H1 (cell line): ENCODE results near the gene ZHX3. TPM values are rescaled to one million over a fixed set of nuclear protein-coding genes. Genes with fewer than 3 reads are reported as not detected.

ENCODE experiments used
- CTCF ChIA-PET: fragments of 300-600 bp; sonication (Branson Sonifier 250); formaldehyde crosslinking; loops from one replicate; lab custom pipeline; 2021; ENCODE audit not compliant: partially characterized antibody; lab: Charles Lee
- POLR2A ChIA-PET: fragments of 300-600 bp; sonication (Branson Sonifier 250); formaldehyde crosslinking; loops from one replicate; lab custom pipeline; 2021; ENCODE audit warnings: inconsistent platforms; ENCODE audit not compliant: partially characterized antibody; lab: Charles Lee
- DNase-seq, 2 experiments: peaks; one replicate each; pipeline versions ENCODE4 v3.0.0 to v3.0.0-alpha.2; 2010 to 2022; ENCODE audit warnings: low spot score in 2 of 2, low read depth in 1 of 2, mixed read lengths in 1 of 2
- FAIRE-seq: peaks from 2 replicates; lab custom pipeline; 2011; peaks lifted over from hg19 to GRCh38; lab: Jason Lieb, UNC
- H2AFZ ChIP-seq: 2 replicates; pipeline ENCODE4 v1.8.1; 2012; ENCODE audit warnings: low read length, inconsistent platforms
- H2AK5ac ChIP-seq: 2 replicates; pipeline ENCODE4 v1.6.1; 2013; ENCODE audit warnings: low read depth, low read length
- H2BK120ac ChIP-seq: replicated peaks from 2 replicates; pipeline ENCODE3; 2013; ENCODE audit warnings: low read depth, low read length, inconsistent platforms
- H2BK12ac ChIP-seq: 2 replicates; pipeline ENCODE4 v1.6.1; 2013; ENCODE audit warnings: low read depth, low read length
- H2BK15ac ChIP-seq: 2 replicates; pipeline ENCODE4 v1.6.1; 2013; ENCODE audit warnings: low read length
- H2BK20ac ChIP-seq: 2 replicates; pipeline ENCODE4 v1.6.1; 2013; ENCODE audit warnings: low read length
- H2BK5ac ChIP-seq: 2 replicates; pipeline ENCODE4 v1.6.1; 2013; ENCODE audit warnings: low read depth, low read length
- H3K14ac ChIP-seq: 2 replicates; pipeline ENCODE4 v1.6.1; 2013; ENCODE audit warnings: inconsistent platforms; ENCODE audit not compliant: insufficient read length
- H3K18ac ChIP-seq: 2 replicates; pipeline ENCODE4 v1.6.1; 2013; ENCODE audit warnings: low read length; ENCODE audit errors: extremely low read depth
- H3K23ac ChIP-seq: 2 replicates; pipeline ENCODE4 v1.6.1; 2013; ENCODE audit warnings: inconsistent platforms; ENCODE audit not compliant: insufficient read length
- H3K23me2 ChIP-seq: 2 replicates; pipeline ENCODE4 v1.6.1; 2013; ENCODE audit warnings: low read depth, low read length
- H3K27ac ChIP-seq: 2 replicates; pipeline ENCODE4 v1.6.1; 2011; ENCODE audit warnings: low read depth, low read length, inconsistent platforms
- H3K27me3 ChIP-seq, 4 experiments: replicated peaks in 1 of 4; 1 replicate in 1 of 4; 2 replicates in 3 of 4; pipeline versions ENCODE4 v1.6.1 to v1.8.1; 2011 to 2013; ENCODE audit warnings: low read length in 3 of 4, mild to moderate bottlenecking in 3 of 4, inconsistent platforms in 2 of 4, mixed read lengths in 2 of 4, moderate library complexity in 1 of 4; ENCODE audit not compliant: control insufficient read depth in 3 of 4, insufficient read depth in 3 of 4; ENCODE audit errors: extremely low read depth in 1 of 4
- H3K36me3 ChIP-seq, 4 experiments: 2 replicates each; pipeline versions ENCODE4 v1.6.1 to v1.8.1; 2011 to 2013; ENCODE audit warnings: mild to moderate bottlenecking in 4 of 4, low read length in 3 of 4, moderate library complexity in 2 of 4, control low read depth in 1 of 4, inconsistent platforms in 1 of 4; ENCODE audit not compliant: insufficient read depth in 4 of 4, control insufficient read depth in 2 of 4
- H3K4ac ChIP-seq: replicated peaks from 2 replicates; pipeline ENCODE3; 2013; ENCODE audit warnings: low read length, low read depth, mixed read lengths, inconsistent platforms; ENCODE audit not compliant: insufficient read length
- H3K4me1 ChIP-seq, 4 experiments: replicated peaks in 1 of 4; 1 replicate in 1 of 4; 2 replicates in 3 of 4; pipeline versions ENCODE4 v1.6.1 to v1.8.1; 2011 to 2013; ENCODE audit warnings: low read length in 3 of 4, inconsistent platforms in 2 of 4, mixed read lengths in 1 of 4; ENCODE audit not compliant: insufficient read depth in 4 of 4, control insufficient read depth in 3 of 4
- H3K4me2 ChIP-seq, 2 experiments: 2 replicates each; pipeline versions ENCODE4 v1.6.1 to v1.8.1; 2011 to 2013; ENCODE audit warnings: low read depth in 2 of 2, low read length in 2 of 2, control low read depth in 1 of 2, inconsistent platforms in 1 of 2, mild to moderate bottlenecking in 1 of 2; ENCODE audit not compliant: insufficient read depth in 1 of 2
- H3K4me3 ChIP-seq, 4 experiments: fragments of 200-600, 300-600 bp in 1 of 4; sonication (generic), shearing (Covaris generic), sonication (Bioruptor Twin) in 1 of 4; 2 replicates each; pipeline versions ENCODE4 v1.5.1 to v1.8.1; 2011 to 2016; ENCODE audit warnings: low read length in 4 of 4, low read depth in 3 of 4, control low read depth in 2 of 4, inconsistent platforms in 2 of 4, mild to moderate bottlenecking in 2 of 4, mixed read lengths in 1 of 4, moderate library complexity in 1 of 4; ENCODE audit not compliant: insufficient read depth in 2 of 4; ENCODE audit errors: extremely low read depth in 1 of 4
- H3K56ac ChIP-seq: replicated peaks from 2 replicates; pipeline ENCODE3; 2013; ENCODE audit warnings: low read depth, mild to moderate bottlenecking, mixed read lengths, low read length, inconsistent platforms; ENCODE audit not compliant: insufficient read length
- H3K79me1 ChIP-seq: 2 replicates; pipeline ENCODE4 v1.6.1; 2013; ENCODE audit warnings: low read depth, low read length, control low read depth
- H3K79me2 ChIP-seq, 2 experiments: 2 replicates each; pipeline versions ENCODE4 v1.6.1 to v1.8.1; 2012 to 2013; ENCODE audit warnings: low read length in 2 of 2, mild to moderate bottlenecking in 2 of 2, inconsistent platforms in 1 of 2; ENCODE audit not compliant: insufficient read depth in 2 of 2, control insufficient read depth in 1 of 2
- H3K9ac ChIP-seq, 4 experiments: replicated peaks in 1 of 4; 1 replicate in 1 of 4; 2 replicates in 3 of 4; pipeline versions ENCODE4 v1.6.1 to v1.8.1; 2011 to 2013; ENCODE audit warnings: low read depth in 3 of 4, low read length in 3 of 4, control low read depth in 2 of 4, mild to moderate bottlenecking in 2 of 4, moderate library complexity in 2 of 4, inconsistent platforms in 1 of 4; ENCODE audit errors: extremely low read depth in 1 of 4
- H3K9me3 ChIP-seq, 2 experiments: 2 replicates each; pipeline versions ENCODE4 v1.6.1 to v1.8.1; 2012 to 2013; ENCODE audit warnings: mild to moderate bottlenecking in 2 of 2, moderate library complexity in 2 of 2, control low read depth in 1 of 2, inconsistent platforms in 1 of 2, low read depth in 1 of 2, low read length in 1 of 2, mixed read lengths in 1 of 2; ENCODE audit not compliant: insufficient read depth in 2 of 2
- H4K20me1 ChIP-seq, 2 experiments: replicated peaks in 1 of 2; 2 replicates each; pipeline versions ENCODE3 to v1.8.1; 2011 to 2013; ENCODE audit warnings: inconsistent platforms in 2 of 2, low read length in 2 of 2, mild to moderate bottlenecking in 1 of 2; ENCODE audit not compliant: insufficient read depth in 2 of 2, control insufficient read depth in 1 of 2
- H4K5ac ChIP-seq: 2 replicates; pipeline ENCODE4 v1.6.1; 2013; ENCODE audit warnings: low read length, low read depth, mixed read lengths, inconsistent platforms; ENCODE audit not compliant: insufficient read length
- H4K8ac ChIP-seq: 2 replicates; pipeline ENCODE4 v1.8.0; 2013; ENCODE audit warnings: mild to moderate bottlenecking, moderate library complexity, low read length, inconsistent platforms; ENCODE audit not compliant: insufficient read depth; ENCODE audit errors: extremely low read depth
- H4K91ac ChIP-seq: replicated peaks from 2 replicates; pipeline ENCODE3; 2013; ENCODE audit warnings: low read length, mixed read lengths, inconsistent platforms; ENCODE audit not compliant: insufficient read length
- BCL11A ChIP-seq, 2 experiments: IDR thresholded peaks; one replicate each; pipeline ENCODE4 v1.6.1; 2011; ENCODE audit warnings: low read depth in 2 of 2, low read length in 2 of 2, mild to moderate bottlenecking in 2 of 2
- BRCA1 ChIP-seq: IDR thresholded peaks from 2 replicates; pipeline ENCODE4 v1.6.1; 2012; ENCODE audit warnings: low read depth, low read length, improper control_type of control experiment
- CBX5 ChIP-seq: fragments of 300-800, 300-1000 bp; sonication (generic); IDR thresholded peaks from 2 replicates; pipeline ENCODE4 v1.7.1; 2016; ENCODE audit warnings: antibody characterized with exemption, low read length, low read depth
- GABPA ChIP-seq: IDR thresholded peaks from 2 replicates; pipeline ENCODE4 v1.6.1; 2011; ENCODE audit warnings: mild to moderate bottlenecking, low read length, moderate library complexity, borderline replicate concordance; ENCODE audit not compliant: insufficient read depth
- KDM5A ChIP-seq: fragments of 200-600 bp; IDR thresholded peaks from 2 replicates; pipeline ENCODE4 v1.7.1; 2012; ENCODE audit warnings: mild to moderate bottlenecking, low read length, inconsistent platforms, mixed read lengths
- NANOG ChIP-seq: IDR thresholded peaks from 2 replicates; pipeline ENCODE4 v1.6.1; 2011; ENCODE audit warnings: low read length, low read depth, mild to moderate bottlenecking, inconsistent platforms; ENCODE audit not compliant: insufficient read depth, poor library complexity, severe bottlenecking
- POLR2A ChIP-seq, 2 experiments: IDR thresholded peaks; 1 replicate in 1 of 2; 2 replicates in 1 of 2; pipeline ENCODE4 v1.6.1; 2011; ENCODE audit warnings: low read depth in 2 of 2, low read length in 2 of 2, mild to moderate bottlenecking in 2 of 2; ENCODE audit errors: control extremely low read depth in 1 of 2
- SAP30 ChIP-seq: fragments of 300-600 bp; sonication (generic); IDR thresholded peaks from 2 replicates; pipeline ENCODE4 v1.7.1; 2012; ENCODE audit warnings: low read length, moderate library complexity, mild to moderate bottlenecking, inconsistent platforms; ENCODE audit not compliant: insufficient read depth, insufficient replicate concordance
- SIRT6 ChIP-seq: IDR thresholded peaks from one replicate; pipeline ENCODE4 v1.7.1; 2012; ENCODE audit warnings: low read length, inconsistent platforms
- TAF1 ChIP-seq: IDR thresholded peaks from 2 replicates; pipeline ENCODE4 v1.6.1; 2011; ENCODE audit warnings: mild to moderate bottlenecking, low read depth, low read length
- ZNF274 ChIP-seq: IDR thresholded peaks from 2 replicates; pipeline ENCODE4 v1.7.0; 2012; ENCODE audit warnings: low read length, borderline replicate concordance; ENCODE audit errors: extremely low read depth
- WGBS, 2 experiments: shearing (Covaris generic) in 1 of 2; methylation state at CpG; one replicate each; pipeline versions ENCODE4 v1.1.6 to v1.1.7; 2013 to 2015; ENCODE audit warnings: low lambda C conversion rate in 2 of 2, mixed read lengths in 2 of 2, inconsistent platforms in 1 of 2, low coverage in 1 of 2, missing lambda C conversion rate in 1 of 2; ENCODE audit not compliant: insufficient replicate concordance in 2 of 2, insufficient coverage in 1 of 2, insufficient read length in 1 of 2; ENCODE audit errors: extremely low coverage in 1 of 2, missing lambda C conversion rate in 1 of 2; 5-methylcytosine and 5-hydroxymethylcytosine counted together
- polyA plus RNA-seq, 7 experiments: library from polyadenylated mRNA; depleted of rRNA in 3 of 7; stranded (reverse) in 5 of 7; unstranded in 2 of 7; fragments of >200 nt in 5 of 7; fragments of 200-250 nt in 2 of 7; gene quantifications; 1 replicate in 5 of 7; 2 replicates in 1 of 7; 4 replicates in 1 of 7; pipeline versions ENCODE4 v1.2.1 to v1.2.3, GENCODE V29; 2011 to 2013; ENCODE audit warnings: missing spikeins in 2 of 7, mixed read lengths in 2 of 7
- total RNA-seq: library from RNA; stranded (reverse); fragmentation: NEBNext Ultra II Directional; extraction: Animal tissue kit (Norgen Biotek cat#: 25700); gene quantifications from 2 replicates; pipeline ENCODE4 v1.2.1, GENCODE V29; 2021
- TF ChIP-seq, protein P1 (sequence below), 3 experiments: IDR thresholded peaks; 1 replicate in 2 of 3; 2 replicates in 1 of 3; pipeline versions ENCODE4 v1.5.1 to v1.6.1; 2011; ENCODE audit warnings: low read length in 3 of 3, mild to moderate bottlenecking in 3 of 3, inconsistent platforms in 2 of 3, low read depth in 1 of 3, moderate library complexity in 1 of 3; ENCODE audit not compliant: insufficient read depth in 1 of 3; ENCODE audit errors: control extremely low read depth in 1 of 3

The ZHX3 gene
- total and polyA plus RNA-seq, 2 of the 8 experiments (the other 6 are each of a cell fraction or from before 2014, with no cell fraction given) = 1.00 to 7.8 TPM

DNA sequence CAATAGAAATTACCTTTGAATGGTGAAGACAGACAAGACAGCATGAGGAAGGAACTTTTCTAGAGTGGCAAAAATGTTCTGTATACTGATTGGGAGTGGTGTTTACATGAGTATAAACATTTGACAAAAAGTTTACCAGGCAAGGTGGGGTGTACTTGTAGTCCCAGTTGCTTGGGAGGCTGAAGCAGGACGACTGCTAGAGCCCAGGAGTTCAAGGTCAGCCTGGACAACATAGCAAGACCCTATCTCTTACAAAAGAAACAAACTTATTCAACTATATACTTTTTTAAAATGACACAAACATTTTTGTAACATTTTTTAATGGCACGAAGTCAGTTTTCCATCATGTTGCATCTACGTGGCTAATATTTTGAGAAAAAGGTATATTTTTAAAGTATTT is 40.5 kb downstream of the ZHX3 start:
- Histone ChIP-seq H4K5ac (no peak overlapping the region), H2BK5ac (no peak overlapping the region), H3K14ac (no peak overlapping the region), H3K4me2 (no peak overlapping the region), H3K27ac (no peak overlapping the region), H3K56ac (no peak overlapping the region), H3K79me1 (no peaks in the 10 kb centered on the region), H2AK5ac (no peak overlapping the region), H3K4ac (no peak overlapping the region), H2BK12ac (no peak overlapping the region), H2BK15ac (no peak overlapping the region), H4K91ac (no peak overlapping the region), H3K79me2 (no peaks in the 10 kb centered on the region), H3K36me3 (no peaks in the 10 kb centered on the region), H3K9ac (no peak overlapping the region), H2BK20ac (no peak overlapping the region), H2AFZ (no peak overlapping the region), H3K18ac (no peak overlapping the region), H4K8ac (no peak overlapping the region), H3K4me3 (no peak overlapping the region), H3K27me3 (no peaks in the 10 kb centered on the region), H3K23ac (no peak overlapping the region), H4K20me1 (no peaks in the 10 kb centered on the region), H2BK120ac (no peak overlapping the region), H3K23me2 (no peaks in the 10 kb centered on the region), H3K4me1 (no peaks in the 10 kb centered on the region), H3K9me3 (no peaks in the 10 kb centered on the region)
- DNase-seq = no peak
- POLR2A ChIA-PET = no interaction called here
- no peak for FAIRE-seq
- CTCF ChIA-PET = interaction anchor here (1.3 kb wide), 1 partner anchor 10 kb away, joined by 4 read pairs; no protein-coding TSS in a partner anchor
- 91% methylated on average over 3 of the region's 3 CpGs; no CpG with 5 or more reads in 1 of the 2 experiments for WGBS, 2 experiments
- no peak for TF ChIP-seq TAF1
- TF ChIP-seq POLR2A (IDR thresholded peaks at IDR 0.05; ENCODE audit: control extremely low read depth in 1 of 2, low read depth in 2 of 2, low read length in 2 of 2) = no peak
- TF ChIP-seq BRCA1 = no peak
- TF ChIP-seq CBX5 = no peak
- no peak for TF ChIP-seq SAP30
- TF ChIP-seq GABPA = no peak
- TF ChIP-seq, protein P1, sequence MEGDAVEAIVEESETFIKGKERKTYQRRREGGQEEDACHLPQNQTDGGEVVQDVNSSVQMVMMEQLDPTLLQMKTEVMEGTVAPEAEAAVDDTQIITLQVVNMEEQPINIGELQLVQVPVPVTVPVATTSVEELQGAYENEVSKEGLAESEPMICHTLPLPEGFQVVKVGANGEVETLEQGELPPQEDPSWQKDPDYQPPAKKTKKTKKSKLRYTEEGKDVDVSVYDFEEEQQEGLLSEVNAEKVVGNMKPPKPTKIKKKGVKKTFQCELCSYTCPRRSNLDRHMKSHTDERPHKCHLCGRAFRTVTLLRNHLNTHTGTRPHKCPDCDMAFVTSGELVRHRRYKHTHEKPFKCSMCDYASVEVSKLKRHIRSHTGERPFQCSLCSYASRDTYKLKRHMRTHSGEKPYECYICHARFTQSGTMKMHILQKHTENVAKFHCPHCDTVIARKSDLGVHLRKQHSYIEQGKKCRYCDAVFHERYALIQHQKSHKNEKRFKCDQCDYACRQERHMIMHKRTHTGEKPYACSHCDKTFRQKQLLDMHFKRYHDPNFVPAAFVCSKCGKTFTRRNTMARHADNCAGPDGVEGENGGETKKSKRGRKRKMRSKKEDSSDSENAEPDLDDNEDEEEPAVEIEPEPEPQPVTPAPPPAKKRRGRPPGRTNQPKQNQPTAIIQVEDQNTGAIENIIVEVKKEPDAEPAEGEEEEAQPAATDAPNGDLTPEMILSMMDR (IDR thresholded peaks at IDR 0.05; ENCODE audit: control extremely low read depth in 1 of 3, insufficient read depth in 1 of 3, low read depth in 1 of 3, low read length in 3 of 3) = no peak
- no peak for TF ChIP-seq SIRT6
- TF ChIP-seq ZNF274 = no peak
- no peak for TF ChIP-seq KDM5A
- no peak for TF ChIP-seq BCL11A (IDR thresholded peaks at IDR 0.05; ENCODE audit: low read depth in 2 of 2, low read length in 2 of 2)
- no peak for TF ChIP-seq NANOG
